Measurements from ENCODE around the gene TECPR2.
A peak's percentile ranks its signal among the peaks of the same experiment; 100 is the strongest.
"Not testable (repeated sequence)": the region's sequence is repeated elsewhere in the genome, so short reads cannot be mapped to it uniquely, and the experiment has no call there.

TECPR2 gene

GRCh38 chr14:102320033-102320660, 42.6 kb upstream of the TECPR2 start:
- peak overlapping the region; percentile 83 to 91 (median 88) for H3K4me3 ChIP-seq (ENCODE audit: low read depth in 1 of 5, low read length in 5 of 5)
- H3K27ac ChIP-seq (ENCODE audit: low read depth, low read length) = peak overlapping the region; percentile 89
- no peaks in the 10 kb centered on the region for H3K27me3 ChIP-seq (ENCODE audit: control insufficient read depth in 5 of 5, insufficient read depth in 4 of 5, low read length in 5 of 5)
- H3K4me1 ChIP-seq (ENCODE audit: control insufficient read depth in 5 of 5, insufficient read depth in 5 of 5, low read length in 5 of 5) = peaks cover 3 to 53% (median 40%) of the 10 kb centered on the region in 5 donors
- no peaks in the 10 kb centered on the region for H3K9me3 ChIP-seq (ENCODE audit: control insufficient read depth in 5 of 5, low read length in 5 of 5)
- H3K9ac ChIP-seq (ENCODE audit: low read length in 5 of 5) = peak overlapping the region; percentile 77 to 96 (median 93)
- peaks cover 0 to 2% (median 0%) of the 10 kb centered on the region in 5 donors for H3K36me3 ChIP-seq (ENCODE audit: control insufficient read depth in 5 of 5, insufficient read depth in 5 of 5, low read length in 5 of 5)

GRCh38 chr14:102320671-102321455, 41.9 kb upstream of the TECPR2 start:
- Histone ChIP-seq H3K27ac (ENCODE audit: low read depth, low read length) (peak overlapping the region; percentile 89), H3K9ac (ENCODE audit: low read length in 5 of 5) (peak overlapping the region; percentile 36 to 94 (median 88)), H3K9me3 (ENCODE audit: control insufficient read depth in 5 of 5, low read length in 5 of 5) (no peaks in the 10 kb centered on the region), H3K27me3 (ENCODE audit: control insufficient read depth in 5 of 5, insufficient read depth in 4 of 5, low read length in 5 of 5) (no peaks in the 10 kb centered on the region), H3K4me1 (ENCODE audit: control insufficient read depth in 5 of 5, insufficient read depth in 5 of 5, low read length in 5 of 5) (peaks cover 3 to 51% (median 37%) of the 10 kb centered on the region in 5 donors), H3K36me3 (ENCODE audit: control insufficient read depth in 5 of 5, insufficient read depth in 5 of 5, low read length in 5 of 5) (peaks cover 0 to 6% (median 2%) of the 10 kb centered on the region in 5 donors), H3K4me3 (ENCODE audit: low read depth in 1 of 5, low read length in 5 of 5) (peak overlapping the region; percentile 83 to 91 (median 88))

- Histone ChIP-seq H3K27me3 (ENCODE audit: control insufficient read depth in 5 of 5, insufficient read depth in 4 of 5, low read length in 5 of 5) (no peaks in the 10 kb centered on the region), H3K4me1 (ENCODE audit: control insufficient read depth in 5 of 5, insufficient read depth in 5 of 5, low read length in 5 of 5) (peaks cover 3 to 42% (median 28%) of the 10 kb centered on the region in 5 donors), H3K27ac (ENCODE audit: low read depth, low read length) (no peak overlapping the region), H3K9me3 (ENCODE audit: control insufficient read depth in 5 of 5, low read length in 5 of 5) (no peaks in the 10 kb centered on the region), H3K9ac (ENCODE audit: low read length in 5 of 5) (no peak overlapping the region), H3K4me3 (ENCODE audit: low read depth in 1 of 5, low read length in 5 of 5) (no peak overlapping the region), H3K36me3 (ENCODE audit: control insufficient read depth in 5 of 5, insufficient read depth in 5 of 5, low read length in 5 of 5) (peaks cover 0 to 10% (median 8%) of the 10 kb centered on the region in 5 donors)
These were observed 41.0 kb upstream of the TECPR2 start for GRCh38 chr14:102321456-102322422.

GRCh38 chr14:102323102-102323501, 39.6 kb upstream of the TECPR2 start:
- H3K9me3 ChIP-seq (ENCODE audit: control insufficient read depth in 5 of 5, low read length in 5 of 5) = no peaks in the 10 kb centered on the region
- peak overlapping the region in 1 of 5 donors; percentile 29 for H3K9ac ChIP-seq (ENCODE audit: low read length in 5 of 5)
- H3K27me3 ChIP-seq (ENCODE audit: control insufficient read depth in 5 of 5, insufficient read depth in 4 of 5, low read length in 5 of 5) = no peaks in the 10 kb centered on the region
- peaks cover 3 to 35% (median 27%) of the 10 kb centered on the region in 5 donors for H3K4me1 ChIP-seq (ENCODE audit: control insufficient read depth in 5 of 5, insufficient read depth in 5 of 5, low read length in 5 of 5)
- H3K27ac ChIP-seq (ENCODE audit: low read depth, low read length) = no peak overlapping the region
- peaks cover 0 to 10% (median 8%) of the 10 kb centered on the region in 5 donors for H3K36me3 ChIP-seq (ENCODE audit: control insufficient read depth in 5 of 5, insufficient read depth in 5 of 5, low read length in 5 of 5)
- H3K4me3 ChIP-seq (ENCODE audit: low read depth in 1 of 5, low read length in 5 of 5) = no peak overlapping the region

- H3K27me3 ChIP-seq (ENCODE audit: control insufficient read depth in 5 of 5, insufficient read depth in 4 of 5, low read length in 5 of 5) = no peaks in the 10 kb centered on the region
- no peak overlapping the region for H3K9ac ChIP-seq (ENCODE audit: low read length in 5 of 5)
- H3K4me1 ChIP-seq (ENCODE audit: control insufficient read depth in 5 of 5, insufficient read depth in 5 of 5, low read length in 5 of 5) = peaks cover 0 to 17% (median 12%) of the 10 kb centered on the region in 5 donors
- no peaks in the 10 kb centered on the region for H3K9me3 ChIP-seq (ENCODE audit: control insufficient read depth in 5 of 5, low read length in 5 of 5)
- H3K36me3 ChIP-seq (ENCODE audit: control insufficient read depth in 5 of 5, insufficient read depth in 5 of 5, low read length in 5 of 5) = peaks cover 0 to 10% (median 8%) of the 10 kb centered on the region in 5 donors
- no peak overlapping the region for H3K4me3 ChIP-seq (ENCODE audit: low read depth in 1 of 5, low read length in 5 of 5)
- H3K27ac ChIP-seq (ENCODE audit: low read depth, low read length) = no peak overlapping the region
These were observed 36.9 kb upstream of the TECPR2 start for GRCh38 chr14:102325791-102326345.

- Histone ChIP-seq H3K27ac (ENCODE audit: low read depth, low read length) (no peak overlapping the region), H3K9ac (ENCODE audit: low read length in 5 of 5) (no peak overlapping the region), H3K36me3 (ENCODE audit: control insufficient read depth in 5 of 5, insufficient read depth in 5 of 5, low read length in 5 of 5) (peaks cover 0 to 12% (median 9%) of the 10 kb centered on the region in 5 donors)
These were observed 36.2 kb upstream of the TECPR2 start for GRCh38 chr14:102326583-102326982.

GRCh38 chr14:102329381-102329780, 33.4 kb upstream of the TECPR2 start:
- H3K27me3 ChIP-seq (ENCODE audit: control insufficient read depth in 5 of 5, insufficient read depth in 4 of 5, low read length in 5 of 5); H3K9me3 ChIP-seq (ENCODE audit: control insufficient read depth in 5 of 5, low read length in 5 of 5); H3K4me3 ChIP-seq (ENCODE audit: low read depth in 1 of 5, low read length in 5 of 5); H3K27ac ChIP-seq (ENCODE audit: low read depth, low read length); H3K9ac ChIP-seq (ENCODE audit: low read length in 5 of 5): not testable (repeated sequence)
- H3K36me3 ChIP-seq (ENCODE audit: control insufficient read depth in 5 of 5, insufficient read depth in 5 of 5, low read length in 5 of 5) = peaks cover 0 to 25% (median 14%) of the 10 kb centered on the region in 5 donors
- H3K4me1 ChIP-seq (ENCODE audit: control insufficient read depth in 5 of 5, insufficient read depth in 5 of 5, low read length in 5 of 5) = peaks cover 2 to 18% (median 15%) of the 10 kb centered on the region in 5 donors

More at GRCh38 chr14:102326583-102326982, 36.2 kb upstream of the TECPR2 start:
- Histone ChIP-seq H3K4me3 (ENCODE audit: low read depth in 1 of 5, low read length in 5 of 5) (no peak overlapping the region), H3K27me3 (ENCODE audit: control insufficient read depth in 5 of 5, insufficient read depth in 4 of 5, low read length in 5 of 5) (no peaks in the 10 kb centered on the region), H3K4me1 (ENCODE audit: control insufficient read depth in 5 of 5, insufficient read depth in 5 of 5, low read length in 5 of 5) (peaks cover 0 to 14% (median 11%) of the 10 kb centered on the region in 5 donors), H3K9me3 (ENCODE audit: control insufficient read depth in 5 of 5, low read length in 5 of 5) (no peaks in the 10 kb centered on the region)

GRCh38 chr14:102330806-102331205, 31.9 kb upstream of the TECPR2 start:
- H3K36me3 ChIP-seq (ENCODE audit: control insufficient read depth in 5 of 5, insufficient read depth in 5 of 5, low read length in 5 of 5) = peaks cover 0 to 28% (median 13%) of the 10 kb centered on the region in 5 donors
- H3K27ac ChIP-seq (ENCODE audit: low read depth, low read length) = no peak overlapping the region
- H3K9me3 ChIP-seq (ENCODE audit: control insufficient read depth in 5 of 5, low read length in 5 of 5) = no peaks in the 10 kb centered on the region
- no peaks in the 10 kb centered on the region for H3K27me3 ChIP-seq (ENCODE audit: control insufficient read depth in 5 of 5, insufficient read depth in 4 of 5, low read length in 5 of 5)
- peaks cover 2 to 28% (median 23%) of the 10 kb centered on the region in 5 donors for H3K4me1 ChIP-seq (ENCODE audit: control insufficient read depth in 5 of 5, insufficient read depth in 5 of 5, low read length in 5 of 5)
- no peak overlapping the region for H3K9ac ChIP-seq (ENCODE audit: low read length in 5 of 5)
- no peak overlapping the region for H3K4me3 ChIP-seq (ENCODE audit: low read depth in 1 of 5, low read length in 5 of 5)

- Histone ChIP-seq H3K9ac (ENCODE audit: low read length in 5 of 5) (no peak overlapping the region), H3K4me3 (ENCODE audit: low read depth in 1 of 5, low read length in 5 of 5) (no peak overlapping the region), H3K4me1 (ENCODE audit: control insufficient read depth in 5 of 5, insufficient read depth in 5 of 5, low read length in 5 of 5) (peaks cover 2 to 22% (median 19%) of the 10 kb centered on the region in 5 donors), H3K36me3 (ENCODE audit: control insufficient read depth in 5 of 5, insufficient read depth in 5 of 5, low read length in 5 of 5) (peaks cover 0 to 35% (median 20%) of the 10 kb centered on the region in 5 donors), H3K27me3 (ENCODE audit: control insufficient read depth in 5 of 5, insufficient read depth in 4 of 5, low read length in 5 of 5) (no peaks in the 10 kb centered on the region), H3K9me3 (ENCODE audit: control insufficient read depth in 5 of 5, low read length in 5 of 5) (no peaks in the 10 kb centered on the region), H3K27ac (ENCODE audit: low read depth, low read length) (no peak overlapping the region)
These were observed 29.4 kb upstream of the TECPR2 start for GRCh38 chr14:102333390-102333789.
